H9 (cell line): Measurements from ENCODE around the gene LRRC3C. TPM values are rescaled to one million over a fixed set of nuclear protein-coding genes. Genes with fewer than 3 reads are reported as not detected.

ENCODE experiments used
- DNase-seq: peaks from one replicate; pipeline ENCODE4 v3.0.0-alpha.2; 2017
- H2AFZ ChIP-seq: one replicate; pipeline ENCODE4 v1.6.1; 2013; ENCODE audit warnings: mild to moderate bottlenecking, low read length, control low read depth, moderate library complexity
- H2AK5ac ChIP-seq: 2 replicates; pipeline ENCODE4 v1.6.1; 2013; ENCODE audit warnings: low read length, control low read depth, mixed read lengths; ENCODE audit not compliant: insufficient read length
- H2BK120ac ChIP-seq: one replicate; pipeline ENCODE4 v1.6.1; 2013; ENCODE audit warnings: low read depth, mild to moderate bottlenecking, low read length, control low read depth, inconsistent platforms; ENCODE audit not compliant: poor library complexity, severe bottlenecking
- H2BK12ac ChIP-seq: 2 replicates; pipeline ENCODE4 v1.6.1; 2013; ENCODE audit warnings: low read length, control low read depth, mixed read lengths, low read depth; ENCODE audit not compliant: insufficient read length
- H2BK15ac ChIP-seq: 2 replicates; pipeline ENCODE4 v1.6.1; 2013; ENCODE audit warnings: low read depth, low read length, control low read depth
- H2BK20ac ChIP-seq: one replicate; pipeline ENCODE4 v1.6.1; 2013; ENCODE audit warnings: low read depth, mild to moderate bottlenecking, low read length, control low read depth, inconsistent platforms; ENCODE audit not compliant: poor library complexity, severe bottlenecking
- H2BK5ac ChIP-seq: 2 replicates; pipeline ENCODE4 v1.6.1; 2013; ENCODE audit warnings: low read length, control low read depth, mixed read lengths; ENCODE audit not compliant: insufficient read length
- H3K14ac ChIP-seq: 2 replicates; pipeline ENCODE4 v1.6.1; 2013; ENCODE audit warnings: low read length, control low read depth; ENCODE audit not compliant: insufficient read depth
- H3K18ac ChIP-seq: 2 replicates; pipeline ENCODE4 v1.6.1; 2013; ENCODE audit warnings: low read depth, mild to moderate bottlenecking, mixed read lengths, low read length, control low read depth; ENCODE audit not compliant: insufficient read length
- H3K23ac ChIP-seq: 2 replicates; pipeline ENCODE4 v1.6.1; 2013; ENCODE audit warnings: low read length, control low read depth, mixed read lengths, low read depth; ENCODE audit not compliant: insufficient read length
- H3K23me2 ChIP-seq: 2 replicates; pipeline ENCODE4 v1.6.1; 2013; ENCODE audit warnings: low read depth, mild to moderate bottlenecking, mixed read lengths, low read length, control low read depth; ENCODE audit not compliant: insufficient read length, poor library complexity, severe bottlenecking
- H3K27ac ChIP-seq: 2 replicates; pipeline ENCODE4 v1.5.1; 2013; ENCODE audit warnings: low read length, control low read depth, mixed read lengths, low read depth; ENCODE audit not compliant: insufficient read length
- H3K27me3 ChIP-seq: 2 replicates; pipeline ENCODE4 v1.6.1; 2013; ENCODE audit warnings: low read length, control low read depth, inconsistent platforms; ENCODE audit not compliant: insufficient read depth
- H3K4ac ChIP-seq: 2 replicates; pipeline ENCODE4 v1.6.1; 2013; ENCODE audit warnings: low read depth, mild to moderate bottlenecking, control low read depth, inconsistent platforms, low read length, moderate library complexity
- H3K4me1 ChIP-seq: 2 replicates; pipeline ENCODE4 v1.6.1; 2013; ENCODE audit warnings: low read length, control low read depth, inconsistent platforms; ENCODE audit not compliant: insufficient read depth
- H3K4me2 ChIP-seq: 2 replicates; pipeline ENCODE4 v1.6.1; 2013; ENCODE audit warnings: low read length, control low read depth, mixed read lengths; ENCODE audit not compliant: insufficient read length, insufficient read depth
- H3K56ac ChIP-seq: 2 replicates; pipeline ENCODE4 v1.6.1; 2013; ENCODE audit warnings: low read depth, mild to moderate bottlenecking, mixed read lengths, low read length, control low read depth; ENCODE audit not compliant: insufficient read length
- H3K79me1 ChIP-seq: 2 replicates; pipeline ENCODE4 v1.6.1; 2013; ENCODE audit warnings: low read depth, mild to moderate bottlenecking, moderate library complexity, low read length, control low read depth, inconsistent platforms; ENCODE audit not compliant: insufficient read depth, poor library complexity, severe bottlenecking
- H3K79me2 ChIP-seq: 2 replicates; pipeline ENCODE4 v1.6.1; 2013; ENCODE audit warnings: low read length, control low read depth, inconsistent platforms; ENCODE audit not compliant: insufficient read depth
- H3K9ac ChIP-seq: 2 replicates; pipeline ENCODE4 v1.6.1; 2013; ENCODE audit warnings: low read length, control low read depth, mixed read lengths; ENCODE audit not compliant: insufficient read length; ENCODE audit errors: extremely low read depth
- H3K9me3 ChIP-seq: one replicate; pipeline ENCODE4 v1.6.1; 2013; ENCODE audit warnings: low read depth, low read length, inconsistent platforms; ENCODE audit not compliant: control insufficient read depth
- H3T11ph ChIP-seq: one replicate; pipeline ENCODE4 v1.6.1; 2013; ENCODE audit warnings: mild to moderate bottlenecking, low read length, control low read depth, inconsistent platforms
- H4K20me1 ChIP-seq: one replicate; pipeline ENCODE4 v1.6.1; 2013; ENCODE audit not compliant: control insufficient read depth, insufficient read length, insufficient read depth
- H4K5ac ChIP-seq: 2 replicates; pipeline ENCODE4 v1.6.1; 2013; ENCODE audit warnings: low read depth, mild to moderate bottlenecking, mixed read lengths, low read length, control low read depth; ENCODE audit not compliant: insufficient read length
- H4K8ac ChIP-seq: replicated peaks from 2 replicates; pipeline ENCODE4 v1.6.1; 2013; ENCODE audit warnings: low read length, control low read depth, mixed read lengths, low read depth; ENCODE audit not compliant: insufficient read length
- H4K91ac ChIP-seq: 2 replicates; pipeline ENCODE4 v1.6.1; 2013; ENCODE audit warnings: low read depth, mild to moderate bottlenecking, moderate library complexity, mixed read lengths, low read length, control low read depth; ENCODE audit not compliant: insufficient read length
- H3K27ac Mint-ChIP-seq, 3 experiments: 2 replicates in 2 of 3; 3 replicates in 1 of 3; pipeline ENCODE4 v1.8.0; 2020 to 2021; ENCODE audit warnings: mixed read lengths in 3 of 3, mild to moderate bottlenecking in 1 of 3, moderate library complexity in 1 of 3
- H3K27me3 Mint-ChIP-seq: 2 replicates; pipeline ENCODE4 v1.8.0; 2021; ENCODE audit warnings: low read depth, mild to moderate bottlenecking, moderate library complexity, mixed read lengths
- H3K36me3 Mint-ChIP-seq, 3 experiments: 2 replicates in 2 of 3; 3 replicates in 1 of 3; pipeline ENCODE4 v1.8.0; 2020 to 2021; ENCODE audit warnings: low read depth in 3 of 3, mixed read lengths in 3 of 3; ENCODE audit not compliant: insufficient read depth in 1 of 3
- H3K4me1 Mint-ChIP-seq, 2 experiments: 2 replicates each; pipeline ENCODE4 v1.8.0; 2020; ENCODE audit warnings: mixed read lengths in 2 of 2
- H3K4me3 Mint-ChIP-seq, 2 experiments: 2 replicates in 1 of 2; 3 replicates in 1 of 2; pipeline ENCODE4 v1.8.0; 2020 to 2021; ENCODE audit warnings: mild to moderate bottlenecking in 2 of 2, mixed read lengths in 2 of 2, moderate library complexity in 1 of 2
- H3K9me3 Mint-ChIP-seq, 2 experiments: 2 replicates in 1 of 2; 3 replicates in 1 of 2; pipeline ENCODE4 v1.8.0; 2020; ENCODE audit warnings: mild to moderate bottlenecking in 2 of 2, mixed read lengths in 2 of 2, moderate library complexity in 1 of 2
- WGBS: extraction: QIAGEN DNeasy Blood & Tissue Kit; methylation state at CpG from one replicate; pipeline ENCODE4 v1.1.7; 2013; ENCODE audit warnings: missing lambda C conversion rate, low lambda C conversion rate, mixed read lengths; ENCODE audit not compliant: insufficient read length; ENCODE audit errors: extremely low coverage; 5-methylcytosine and 5-hydroxymethylcytosine counted together
- total RNA-seq: library from RNA; stranded (reverse); gene quantifications from 2 replicates; pipeline ENCODE4 v1.2.1, GENCODE V29; 2021
- TF ChIP-seq, protein P1 (sequence below): fragments of 200-600 bp; sonication (generic); conservative IDR thresholded peaks from 3 replicates; pipeline ENCODE4 v1.8.0; 2021; ENCODE audit warnings: antibody characterized with exemption, mild to moderate bottlenecking

Gene LRRC3C
- total RNA-seq, 1 experiment from 2014 or later, result not detected

DNA sequence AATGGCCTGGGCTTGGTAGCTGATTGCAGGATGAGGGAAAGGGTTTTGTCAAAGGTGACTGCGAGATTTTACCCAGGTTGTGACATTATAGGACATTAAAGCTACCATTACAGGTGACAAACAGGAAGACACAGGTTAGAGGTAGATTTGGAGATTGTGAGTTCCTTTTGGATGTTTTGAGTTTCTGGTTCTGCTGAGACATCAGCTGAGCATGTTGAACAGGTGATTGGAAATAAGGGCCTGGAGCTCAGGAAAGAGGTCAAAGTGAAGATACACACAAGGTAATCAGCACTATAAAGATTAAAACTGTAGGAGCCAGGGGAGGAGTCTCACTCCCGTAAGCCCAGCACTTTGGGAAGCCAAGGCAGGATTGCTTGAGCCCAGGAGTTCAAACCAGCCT, 41.2 kb downstream of the LRRC3C start:
- no peaks in the 10 kb centered on the region; the same call in 1 of the 2 replicates for H3K27me3 ChIP-seq

More for the DNA sequence above, 41.2 kb downstream of the LRRC3C start:
- Histone ChIP-seq H3T11ph (no peak overlapping the region), H3K23me2 (no peaks in the 10 kb centered on the region), H4K91ac (no peak overlapping the region), H3K14ac (no peak overlapping the region), H2BK120ac (no peak overlapping the region), H3K27ac (no peak overlapping the region), H2BK20ac (no peak overlapping the region), H3K4me2 (no peak overlapping the region), H4K8ac (no peak overlapping the region), H2AK5ac (no peak overlapping the region), H3K9ac (no peak overlapping the region), H3K79me2 (no peaks in the 10 kb centered on the region), H3K56ac (no peak overlapping the region), H4K20me1 (no peaks in the 10 kb centered on the region), H3K79me1 (no peaks in the 10 kb centered on the region), H2BK5ac (no peak overlapping the region), H2BK12ac (no peak overlapping the region), H2AFZ (no peak overlapping the region), H3K4me1 (peaks cover 1% of the 10 kb centered on the region; the same call in 1 of the 2 replicates), H3K9me3 (no peaks in the 10 kb centered on the region), H3K4ac (no peak overlapping the region), H4K5ac (no peak overlapping the region), H3K18ac (no peak overlapping the region), H2BK15ac (no peak overlapping the region), H3K23ac (no peak overlapping the region)
- Mint-ChIP-seq H3K36me3 (no peaks in the 10 kb centered on the region), H3K9me3 (no peaks in the 10 kb centered on the region; a peak in 1 of 5 replicates), H3K27me3 (peaks cover 47% of the 10 kb centered on the region), H3K27ac (no peak overlapping the region), H3K4me1 (peaks cover 0 to 7% of the 10 kb centered on the region in 2 experiments; a peak in 1 of 4 replicates), H3K4me3 (no peak overlapping the region)
- no CpG with 5 or more reads among the region's 2 CpGs for WGBS
- TF ChIP-seq, protein P1, sequence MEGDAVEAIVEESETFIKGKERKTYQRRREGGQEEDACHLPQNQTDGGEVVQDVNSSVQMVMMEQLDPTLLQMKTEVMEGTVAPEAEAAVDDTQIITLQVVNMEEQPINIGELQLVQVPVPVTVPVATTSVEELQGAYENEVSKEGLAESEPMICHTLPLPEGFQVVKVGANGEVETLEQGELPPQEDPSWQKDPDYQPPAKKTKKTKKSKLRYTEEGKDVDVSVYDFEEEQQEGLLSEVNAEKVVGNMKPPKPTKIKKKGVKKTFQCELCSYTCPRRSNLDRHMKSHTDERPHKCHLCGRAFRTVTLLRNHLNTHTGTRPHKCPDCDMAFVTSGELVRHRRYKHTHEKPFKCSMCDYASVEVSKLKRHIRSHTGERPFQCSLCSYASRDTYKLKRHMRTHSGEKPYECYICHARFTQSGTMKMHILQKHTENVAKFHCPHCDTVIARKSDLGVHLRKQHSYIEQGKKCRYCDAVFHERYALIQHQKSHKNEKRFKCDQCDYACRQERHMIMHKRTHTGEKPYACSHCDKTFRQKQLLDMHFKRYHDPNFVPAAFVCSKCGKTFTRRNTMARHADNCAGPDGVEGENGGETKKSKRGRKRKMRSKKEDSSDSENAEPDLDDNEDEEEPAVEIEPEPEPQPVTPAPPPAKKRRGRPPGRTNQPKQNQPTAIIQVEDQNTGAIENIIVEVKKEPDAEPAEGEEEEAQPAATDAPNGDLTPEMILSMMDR, result no peak
- no peak for DNase-seq
